IMR-90 (cell line): ENCODE data around the gene PHKB. TPM values are rescaled to one million over a fixed set of nuclear protein-coding genes. Genes with fewer than 3 reads are reported as not detected.

Source experiments
- ATAC-seq: fragments of 200-7000 bp; cut with Tn5 transposase; 2 replicates; pipeline ENCODE4 v1.9.1; 2020; ENCODE audit warnings: low read depth, mild to moderate bottlenecking, moderate library complexity
- BruUV-seq: library from RNA; stranded (reverse); fragments of 400-500 nt; replicated peaks from 2 replicates; lab custom pipeline; 2021; lab: Mats Ljungman, UMichigan
- CTCF ChIA-PET: fragments of 300-600 bp; formaldehyde crosslinking; extraction: SDS; loops from one replicate; lab custom pipeline; 2021; ENCODE audit warnings: antibody characterized with exemption; lab: Yijun Ruan, JAX
- POLR2A ChIA-PET: fragments of 300-600 bp; sonication (Branson Sonifier 250); formaldehyde crosslinking; loops from one replicate; lab custom pipeline; 2022; ENCODE audit warnings: antibody characterized with exemption; ENCODE audit not compliant: unreplicated experiment; lab: Charles Lee
- DNase-seq: peaks from one replicate; pipeline ENCODE4 v3.0.0; 2013
- H2AFZ ChIP-seq: replicated peaks from 2 replicates; pipeline ENCODE3; 2013; ENCODE audit warnings: low read length, mild to moderate bottlenecking; ENCODE audit not compliant: poor library complexity
- H2AK5ac ChIP-seq: 2 replicates; pipeline ENCODE4 v1.6.1; 2013; ENCODE audit warnings: low read depth, low read length, inconsistent platforms
- H2AK9ac ChIP-seq: replicated peaks from 2 replicates; pipeline ENCODE3; 2013; ENCODE audit warnings: mild to moderate bottlenecking, low read depth, low read length, moderate library complexity; ENCODE audit not compliant: poor library complexity
- H2BK120ac ChIP-seq: 2 replicates; pipeline ENCODE4 v1.6.1; 2013; ENCODE audit warnings: low read depth, low read length, inconsistent platforms
- H2BK15ac ChIP-seq: 3 replicates; pipeline ENCODE4 v1.6.1; 2013; ENCODE audit warnings: low read depth, low read length, inconsistent platforms
- H2BK20ac ChIP-seq: 2 replicates; pipeline ENCODE4 v1.6.1; 2013; ENCODE audit warnings: low read depth, mild to moderate bottlenecking, inconsistent platforms, low read length, moderate library complexity
- H2BK5ac ChIP-seq: 2 replicates; pipeline ENCODE4 v1.6.1; 2013; ENCODE audit warnings: mild to moderate bottlenecking, low read depth, low read length, inconsistent platforms; ENCODE audit not compliant: poor library complexity, severe bottlenecking
- H3K14ac ChIP-seq: replicated peaks from 2 replicates; pipeline ENCODE4 v1.6.1; 2013; ENCODE audit warnings: low read depth, low read length, inconsistent platforms
- H3K18ac ChIP-seq: 2 replicates; pipeline ENCODE4 v1.6.1; 2013; ENCODE audit warnings: low read depth, low read length, control low read depth
- H3K23ac ChIP-seq: 2 replicates; pipeline ENCODE4 v1.6.1; 2013; ENCODE audit warnings: low read depth, low read length, inconsistent platforms
- H3K27ac ChIP-seq: 2 replicates; pipeline ENCODE4 v1.5.1; 2013; ENCODE audit warnings: mild to moderate bottlenecking, control low read depth, low read length; ENCODE audit not compliant: insufficient read depth
- H3K27me3 ChIP-seq: 2 replicates; pipeline ENCODE4 v1.6.1; 2013; ENCODE audit warnings: low read length; ENCODE audit not compliant: control insufficient read depth, insufficient read depth
- H3K36me3 ChIP-seq: 2 replicates; pipeline ENCODE4 v1.6.1; 2013; ENCODE audit warnings: low read length, mixed read lengths; ENCODE audit not compliant: control insufficient read depth, insufficient read depth
- H3K4ac ChIP-seq: 2 replicates; pipeline ENCODE4 v1.6.1; 2013; ENCODE audit warnings: low read depth, low read length, inconsistent platforms
- H3K4me1 ChIP-seq: 2 replicates; pipeline ENCODE4 v1.6.1; 2013; ENCODE audit warnings: low read length, mixed read lengths; ENCODE audit not compliant: control insufficient read depth, insufficient read depth
- H3K4me2 ChIP-seq: 2 replicates; pipeline ENCODE4 v1.6.1; 2013; ENCODE audit warnings: low read depth, mild to moderate bottlenecking, control low read depth, low read length, moderate library complexity
- H3K4me3 ChIP-seq: 2 replicates; pipeline ENCODE4 v1.5.1; 2013; ENCODE audit warnings: low read depth, mild to moderate bottlenecking, control low read depth, low read length, moderate library complexity; ENCODE audit not compliant: insufficient read depth
- H3K56ac ChIP-seq: 2 replicates; pipeline ENCODE4 v1.6.1; 2013; ENCODE audit warnings: low read length, inconsistent platforms; ENCODE audit not compliant: insufficient read depth; ENCODE audit errors: extremely low read depth
- H3K79me1 ChIP-seq, 2 experiments: 2 replicates each; pipeline ENCODE4 v1.6.1; 2013; ENCODE audit warnings: low read length in 2 of 2, inconsistent platforms in 1 of 2, low read depth in 1 of 2
- H3K9ac ChIP-seq: 2 replicates; pipeline ENCODE4 v1.6.1; 2013; ENCODE audit warnings: low read depth, low read length, control low read depth
- H3K9me1 ChIP-seq: 2 replicates; pipeline ENCODE4 v1.6.1; 2013; ENCODE audit warnings: low read length, inconsistent platforms; ENCODE audit not compliant: insufficient read depth
- H3K9me3 ChIP-seq: 2 replicates; pipeline ENCODE4 v1.6.1; 2013; ENCODE audit warnings: low read length; ENCODE audit not compliant: control insufficient read depth, insufficient read depth
- H4K20me1 ChIP-seq: 2 replicates; pipeline ENCODE4 v1.6.1; 2013; ENCODE audit warnings: low read length, inconsistent platforms; ENCODE audit not compliant: insufficient read depth
- H4K5ac ChIP-seq: 2 replicates; pipeline ENCODE4 v1.6.1; 2013; ENCODE audit warnings: mild to moderate bottlenecking, low read depth, low read length, control low read depth
- H4K8ac ChIP-seq, 2 experiments: 2 replicates each; pipeline ENCODE4 v1.6.1; 2013; ENCODE audit warnings: low read depth in 2 of 2, low read length in 2 of 2, control low read depth in 1 of 2, inconsistent platforms in 1 of 2
- H4K91ac ChIP-seq: 2 replicates; pipeline ENCODE4 v1.6.1; 2013; ENCODE audit warnings: low read depth, low read length, inconsistent platforms; ENCODE audit not compliant: insufficient read depth
- BHLHE40 ChIP-seq: fragments of 150-350 bp; IDR thresholded peaks from 2 replicates; pipeline ENCODE4 v1.6.1; 2016; ENCODE audit warnings: mild to moderate bottlenecking, low read depth, low read length
- CEBPB ChIP-seq: IDR thresholded peaks from 2 replicates; pipeline ENCODE4 v1.6.1; 2012; ENCODE audit warnings: low read depth, low read length, improper control_type of control experiment
- CHD1 ChIP-seq: IDR thresholded peaks from 2 replicates; pipeline ENCODE4 v1.6.1; 2012; ENCODE audit warnings: low read depth, low read length, improper control_type of control experiment
- FOS ChIP-seq: fragments of 150-350 bp; IDR thresholded peaks from 2 replicates; pipeline ENCODE4 v1.6.1; 2016; ENCODE audit warnings: low read depth, low read length
- MAFK ChIP-seq: IDR thresholded peaks from 2 replicates; pipeline ENCODE4 v1.6.1; 2012; ENCODE audit warnings: low read depth, low read length, improper control_type of control experiment
- MAZ ChIP-seq: IDR thresholded peaks from 2 replicates; pipeline ENCODE4 v1.6.1; 2012; ENCODE audit warnings: low read depth, mild to moderate bottlenecking, low read length, improper control_type of control experiment, moderate library complexity, borderline replicate concordance
- MXI1 ChIP-seq: IDR thresholded peaks from 2 replicates; pipeline ENCODE4 v1.6.1; 2012; ENCODE audit warnings: low read depth, mild to moderate bottlenecking, low read length, moderate library complexity, borderline replicate concordance
- NFE2L2 ChIP-seq: fragments of 150-350 bp; IDR thresholded peaks from 2 replicates; pipeline ENCODE4 v1.6.1; 2016; ENCODE audit warnings: low read depth, mild to moderate bottlenecking, low read length
- POLR2A ChIP-seq: IDR thresholded peaks from 2 replicates; pipeline ENCODE4 v1.6.1; 2012; ENCODE audit warnings: mild to moderate bottlenecking, low read depth, low read length
- RAD21 ChIP-seq: IDR thresholded peaks from 2 replicates; pipeline ENCODE4 v1.6.1; 2012; ENCODE audit warnings: low read length, improper control_type of control experiment
- RCOR1 ChIP-seq: IDR thresholded peaks from 2 replicates; pipeline ENCODE4 v1.6.1; 2012; ENCODE audit warnings: mild to moderate bottlenecking, low read length, improper control_type of control experiment; ENCODE audit not compliant: insufficient replicate concordance
- RFX5 ChIP-seq: IDR thresholded peaks from 2 replicates; pipeline ENCODE4 v1.8.0; 2012; ENCODE audit warnings: low read depth, mild to moderate bottlenecking, low read length, moderate library complexity
- SMC3 ChIP-seq: fragments of 150-350 bp; IDR thresholded peaks from 2 replicates; pipeline ENCODE4 v1.6.1; 2016; ENCODE audit warnings: low read depth, mild to moderate bottlenecking, antibody characterized with exemption, low read length, moderate library complexity
- WGBS, 2 experiments: methylation state at CpG; one replicate each; pipeline versions ENCODE4 v1.1.5 to v1.1.7; 2013; ENCODE audit warnings: missing lambda C conversion rate in 2 of 2; ENCODE audit not compliant: insufficient read length in 1 of 2; ENCODE audit errors: extremely low coverage in 2 of 2; 5-methylcytosine and 5-hydroxymethylcytosine counted together
- dilution Hi-C: fragments of 300-500 bp; cut with HindIII; formaldehyde crosslinking; loops from one replicate; pipeline ENCODE4 v1.14.3; 2018; ENCODE audit warnings: low sequenced_read_pairs; ENCODE audit not compliant: unreplicated experiment
- in situ Hi-C: fragments of 300-500 bp; cut with MboI; formaldehyde crosslinking; loops from 3 replicates; pipeline ENCODE4 v1.14.3; 2019; ENCODE audit warnings: low sequenced_read_pairs, inconsistent platforms, mixed read lengths
- intact Hi-C: fragments of 100-400 bp; cut with micrococcal nuclease; formaldehyde crosslinking; loops from 2 replicates; pipeline ENCODE4 v1.10.0; 2022
- polyA plus RNA-seq, 3 experiments: library from polyadenylated mRNA; depleted of rRNA; stranded (reverse); fragments of >200 nt; gene quantifications; 2 replicates each; pipeline ENCODE4 v1.2.3, GENCODE V29; 2012; ENCODE audit warnings: low replicate concordance in 1 of 3
- total RNA-seq: library from RNA; depleted of rRNA; stranded (reverse); fragments of >200 nt; gene quantifications from 2 replicates; pipeline ENCODE4 v1.2.3, GENCODE V29; 2012
- TF ChIP-seq, protein P1 (sequence below): fragments of 150-350 bp; IDR thresholded peaks from 2 replicates; pipeline ENCODE4 v1.6.1; 2017; ENCODE audit warnings: mild to moderate bottlenecking, antibody characterized with exemption, low read length, low read depth
- TF ChIP-seq, protein P2 (sequence below): conservative IDR thresholded peaks from 2 replicates; pipeline ENCODE4 v1.5.1; 2012; ENCODE audit warnings: mild to moderate bottlenecking, low read depth, low read length, improper control_type of control experiment
- TF ChIP-seq, protein P3 (sequence below): fragments of 150-350 bp; IDR thresholded peaks from 2 replicates; pipeline ENCODE4 v1.6.1; 2016; ENCODE audit warnings: low read depth, mild to moderate bottlenecking, low read length, moderate library complexity, borderline replicate concordance

The PHKB gene
- total and polyA plus RNA-seq, 2 of the 4 experiments (the other 2 are of a cell fraction) = 24.2 to 58.6 TPM

DNA sequence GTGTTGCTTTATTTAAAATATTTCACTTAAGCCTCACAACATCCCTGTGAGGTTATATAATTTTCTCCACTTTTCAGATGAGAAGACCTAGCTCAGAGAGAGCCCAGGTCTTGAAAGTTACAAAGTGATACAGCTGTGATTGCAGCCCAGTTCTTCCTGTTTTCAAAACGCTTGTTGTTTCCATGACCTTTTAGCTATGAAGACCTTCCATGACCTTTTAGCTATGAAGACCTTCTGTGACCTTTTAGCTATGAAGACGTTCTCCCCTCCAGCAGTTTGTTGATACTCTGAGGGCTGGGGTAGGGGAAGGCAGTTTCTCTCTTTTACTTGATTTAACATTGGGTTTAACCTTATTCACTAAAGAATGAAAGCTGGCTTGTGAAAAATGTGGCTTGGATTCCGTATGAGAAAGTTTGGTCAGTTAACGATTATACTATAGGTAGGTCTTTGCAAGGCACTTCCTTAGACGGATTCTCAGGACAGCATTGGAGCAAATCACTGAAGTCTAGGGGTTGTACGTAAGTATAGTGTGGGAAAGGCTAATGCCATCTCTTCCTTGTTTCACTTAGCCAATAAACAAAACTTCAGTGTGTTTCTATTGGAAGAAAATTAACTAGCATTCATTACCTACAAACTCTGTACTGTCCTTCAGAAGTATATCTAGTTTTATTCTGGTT, 20.7 kb downstream of the PHKB start:
- H3K27ac ChIP-seq = no peak overlapping the region
- POLR2A ChIA-PET = no interaction called here
- no peak overlapping the region for H3K9ac ChIP-seq
- no peak overlapping the region for H2AK5ac ChIP-seq
- 0 out of 2 replicates have a peak, but pooled peaks cover 1% of the 10 kb centered on the region for H3K36me3 ChIP-seq
- H2AFZ ChIP-seq = no peak overlapping the region
- no peak overlapping the region for H3K4ac ChIP-seq
- TF ChIP-seq RCOR1 (no peak), POLR2A (no peak), FOS (no peak), MAFK (no peak), MXI1 (no peak), CHD1 (no peak), NFE2L2 (no peak), CEBPB (no peak), SMC3 (no peak), RFX5 (no peak), RAD21 (no peak), MAZ (no peak), BHLHE40 (no peak)
- TF ChIP-seq, protein P1, sequence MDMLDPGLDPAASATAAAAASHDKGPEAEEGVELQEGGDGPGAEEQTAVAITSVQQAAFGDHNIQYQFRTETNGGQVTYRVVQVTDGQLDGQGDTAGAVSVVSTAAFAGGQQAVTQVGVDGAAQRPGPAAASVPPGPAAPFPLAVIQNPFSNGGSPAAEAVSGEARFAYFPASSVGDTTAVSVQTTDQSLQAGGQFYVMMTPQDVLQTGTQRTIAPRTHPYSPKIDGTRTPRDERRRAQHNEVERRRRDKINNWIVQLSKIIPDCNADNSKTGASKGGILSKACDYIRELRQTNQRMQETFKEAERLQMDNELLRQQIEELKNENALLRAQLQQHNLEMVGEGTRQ = no peak
- TF ChIP-seq, protein P2, sequence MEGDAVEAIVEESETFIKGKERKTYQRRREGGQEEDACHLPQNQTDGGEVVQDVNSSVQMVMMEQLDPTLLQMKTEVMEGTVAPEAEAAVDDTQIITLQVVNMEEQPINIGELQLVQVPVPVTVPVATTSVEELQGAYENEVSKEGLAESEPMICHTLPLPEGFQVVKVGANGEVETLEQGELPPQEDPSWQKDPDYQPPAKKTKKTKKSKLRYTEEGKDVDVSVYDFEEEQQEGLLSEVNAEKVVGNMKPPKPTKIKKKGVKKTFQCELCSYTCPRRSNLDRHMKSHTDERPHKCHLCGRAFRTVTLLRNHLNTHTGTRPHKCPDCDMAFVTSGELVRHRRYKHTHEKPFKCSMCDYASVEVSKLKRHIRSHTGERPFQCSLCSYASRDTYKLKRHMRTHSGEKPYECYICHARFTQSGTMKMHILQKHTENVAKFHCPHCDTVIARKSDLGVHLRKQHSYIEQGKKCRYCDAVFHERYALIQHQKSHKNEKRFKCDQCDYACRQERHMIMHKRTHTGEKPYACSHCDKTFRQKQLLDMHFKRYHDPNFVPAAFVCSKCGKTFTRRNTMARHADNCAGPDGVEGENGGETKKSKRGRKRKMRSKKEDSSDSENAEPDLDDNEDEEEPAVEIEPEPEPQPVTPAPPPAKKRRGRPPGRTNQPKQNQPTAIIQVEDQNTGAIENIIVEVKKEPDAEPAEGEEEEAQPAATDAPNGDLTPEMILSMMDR = no peak
- TF ChIP-seq, protein P3, sequence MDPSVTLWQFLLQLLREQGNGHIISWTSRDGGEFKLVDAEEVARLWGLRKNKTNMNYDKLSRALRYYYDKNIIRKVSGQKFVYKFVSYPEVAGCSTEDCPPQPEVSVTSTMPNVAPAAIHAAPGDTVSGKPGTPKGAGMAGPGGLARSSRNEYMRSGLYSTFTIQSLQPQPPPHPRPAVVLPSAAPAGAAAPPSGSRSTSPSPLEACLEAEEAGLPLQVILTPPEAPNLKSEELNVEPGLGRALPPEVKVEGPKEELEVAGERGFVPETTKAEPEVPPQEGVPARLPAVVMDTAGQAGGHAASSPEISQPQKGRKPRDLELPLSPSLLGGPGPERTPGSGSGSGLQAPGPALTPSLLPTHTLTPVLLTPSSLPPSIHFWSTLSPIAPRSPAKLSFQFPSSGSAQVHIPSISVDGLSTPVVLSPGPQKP = no peak
- H3K18ac ChIP-seq = no peak overlapping the region
- no peak overlapping the region for H2BK5ac ChIP-seq
- H2BK120ac ChIP-seq = no peak overlapping the region
- H2BK20ac ChIP-seq = no peak overlapping the region
- no peak overlapping the region for H4K91ac ChIP-seq
- DNase-seq (no peak), ATAC-seq (no peak)
- no peak overlapping the region for H4K5ac ChIP-seq
- dilution Hi-C loops (no loop called here), in situ Hi-C loops (no loop called here), intact Hi-C loops (no loop called here)
- BruUV-seq = no TSS peak
- no peak overlapping the region for H3K14ac ChIP-seq
- H2BK15ac ChIP-seq = no peak overlapping the region
- CTCF ChIA-PET = no interaction called here
- H3K56ac ChIP-seq = no peak overlapping the region
- 0 out of 2 replicates have a peak, but pooled peaks cover 2% of the 10 kb centered on the region for H3K4me1 ChIP-seq
- no peak overlapping the region for H3K4me2 ChIP-seq
- peaks cover 32 to 36% of the 10 kb centered on the region in 2 experiments for H3K79me1 ChIP-seq
- H3K9me1 ChIP-seq = peaks cover under 1% of the 10 kb centered on the region; the same call in 1 of the 2 replicates
- H3K4me3 ChIP-seq = no peak overlapping the region
- H2AK9ac ChIP-seq = no peak overlapping the region
- H3K27me3 ChIP-seq = no peaks in the 10 kb centered on the region
- no CpG with 5 or more reads among the region's 6 CpGs for WGBS, 2 experiments
- no peak overlapping the region for H4K8ac ChIP-seq
- H3K9me3 ChIP-seq = no peaks in the 10 kb centered on the region
- no peaks in the 10 kb centered on the region; the same call in 1 of the 2 replicates for H4K20me1 ChIP-seq
- H3K23ac ChIP-seq = no peak overlapping the region
